Ectodermal cell (in vitro differentiated cells): ENCODE data around the gene ARIH1.

Experiments
- H3K27ac ChIP-seq: 2 replicates; pipeline ENCODE4 v1.7.0; 2013; ENCODE audit warnings: mild to moderate bottlenecking, low read depth, low read length; ENCODE audit not compliant: insufficient read depth, poor library complexity, severe bottlenecking
- H3K27me3 ChIP-seq: 2 replicates; pipeline ENCODE4 v1.7.0; 2013; ENCODE audit warnings: mild to moderate bottlenecking, low read length; ENCODE audit not compliant: insufficient read depth, control insufficient read depth, poor library complexity, severe bottlenecking
- H3K36me3 ChIP-seq: one replicate; pipeline ENCODE4 v1.7.0; 2013; ENCODE audit warnings: low read length; ENCODE audit not compliant: control insufficient read depth, insufficient read depth
- H3K4me1 ChIP-seq: one replicate; pipeline ENCODE4 v1.7.0; 2013; ENCODE audit warnings: low read length; ENCODE audit not compliant: control insufficient read depth, insufficient read depth
- H3K4me3 ChIP-seq: 2 replicates; pipeline ENCODE4 v1.7.0; 2013; ENCODE audit warnings: low read depth, low read length, control low read depth; ENCODE audit not compliant: insufficient read depth
- H3K9me3 ChIP-seq: 2 replicates; pipeline ENCODE4 v1.7.0; 2013; ENCODE audit warnings: mild to moderate bottlenecking, low read length, moderate library complexity; ENCODE audit not compliant: control insufficient read depth
- WGBS, 2 experiments: methylation state at CpG; one replicate each; pipeline ENCODE4 v1.1.7; 2013; ENCODE audit warnings: missing lambda C conversion rate in 2 of 2; 5-methylcytosine and 5-hydroxymethylcytosine counted together

The ARIH1 gene

DNA sequence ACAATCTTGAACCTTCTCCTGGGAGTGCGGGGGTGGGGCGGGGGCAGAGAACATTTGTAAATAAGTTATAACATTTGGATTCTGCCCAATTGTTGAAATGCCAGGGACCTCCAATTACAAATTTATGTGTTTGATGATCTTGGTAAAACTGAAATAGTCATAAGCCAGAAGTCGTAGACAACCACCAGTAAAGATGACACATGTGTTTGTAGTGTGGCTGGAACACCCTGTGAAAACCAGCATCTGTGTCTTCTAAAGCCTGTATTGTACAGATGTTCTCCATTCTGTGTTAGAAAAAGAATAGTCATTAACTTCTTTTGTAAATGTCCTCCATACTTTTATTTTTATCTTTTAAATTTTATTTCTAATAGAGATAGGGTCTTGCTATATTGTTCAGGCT, 61.8 kb downstream of the ARIH1 start:
- H3K9me3 ChIP-seq: no peaks in the 10 kb centered on the region
- 97% methylated on average over 3 of the region's 3 CpGs for WGBS, 2 experiments
- H3K4me3 ChIP-seq: no peak overlapping the region
- no peaks in the 10 kb centered on the region for H3K27me3 ChIP-seq
- no peaks in the 10 kb centered on the region for H3K4me1 ChIP-seq
- no peak overlapping the region for H3K27ac ChIP-seq
- H3K36me3 ChIP-seq: no peaks in the 10 kb centered on the region

DNA sequence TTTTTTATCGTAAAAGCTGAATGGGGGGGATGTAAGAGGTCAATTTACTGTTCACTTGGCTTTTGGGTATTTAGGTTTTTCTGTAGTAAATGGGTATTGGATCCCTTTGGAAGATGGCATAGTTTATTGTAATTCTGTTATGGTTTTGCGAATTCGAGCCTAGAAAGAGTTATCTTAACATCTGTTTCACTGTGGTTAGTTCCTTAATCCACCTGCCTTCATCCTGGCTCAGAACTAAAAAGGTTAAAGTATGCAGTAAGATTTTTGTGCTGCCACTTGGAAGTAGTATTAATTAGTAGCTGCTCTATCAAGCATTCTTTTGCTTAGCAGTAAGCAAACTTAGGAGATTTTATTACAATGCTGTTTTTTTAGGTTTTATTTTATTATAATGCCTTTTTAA, 62.4 kb downstream of the ARIH1 start:
- no peaks in the 10 kb centered on the region for H3K36me3 ChIP-seq
- H3K27me3 ChIP-seq: no peaks in the 10 kb centered on the region
- H3K4me3 ChIP-seq: no peak overlapping the region
- 94 to 96% methylated on average over 3 of the region's 3 CpGs for WGBS, 2 experiments
- H3K4me1 ChIP-seq: no peaks in the 10 kb centered on the region
- H3K27ac ChIP-seq: no peak overlapping the region
- H3K9me3 ChIP-seq: no peaks in the 10 kb centered on the region

DNA sequence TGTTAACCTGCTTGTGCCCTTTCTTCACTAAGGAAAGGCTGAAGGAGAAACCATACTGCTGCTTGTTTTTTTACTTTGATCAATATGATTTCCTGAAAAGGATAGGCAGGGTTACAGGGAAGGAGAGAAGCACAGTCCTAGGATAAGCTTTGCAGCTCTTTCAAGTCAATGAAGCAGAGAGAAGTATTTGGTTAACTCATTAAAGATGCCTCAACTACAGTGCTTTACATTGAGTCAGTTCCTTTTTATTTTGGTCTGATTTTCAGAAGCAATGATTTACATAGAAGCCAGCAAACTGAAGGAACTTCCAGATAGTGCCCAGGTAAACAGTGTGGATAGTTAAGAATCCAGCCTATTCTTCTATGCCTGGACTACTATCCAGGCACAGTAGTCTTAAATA, 64.8 kb downstream of the ARIH1 start:
- Histone ChIP-seq H3K27me3 (no peaks in the 10 kb centered on the region), H3K9me3 (no peaks in the 10 kb centered on the region), H3K27ac (no peak overlapping the region), H3K4me3 (no peak overlapping the region), H3K4me1 (no peaks in the 10 kb centered on the region), H3K36me3 (no peaks in the 10 kb centered on the region)

DNA sequence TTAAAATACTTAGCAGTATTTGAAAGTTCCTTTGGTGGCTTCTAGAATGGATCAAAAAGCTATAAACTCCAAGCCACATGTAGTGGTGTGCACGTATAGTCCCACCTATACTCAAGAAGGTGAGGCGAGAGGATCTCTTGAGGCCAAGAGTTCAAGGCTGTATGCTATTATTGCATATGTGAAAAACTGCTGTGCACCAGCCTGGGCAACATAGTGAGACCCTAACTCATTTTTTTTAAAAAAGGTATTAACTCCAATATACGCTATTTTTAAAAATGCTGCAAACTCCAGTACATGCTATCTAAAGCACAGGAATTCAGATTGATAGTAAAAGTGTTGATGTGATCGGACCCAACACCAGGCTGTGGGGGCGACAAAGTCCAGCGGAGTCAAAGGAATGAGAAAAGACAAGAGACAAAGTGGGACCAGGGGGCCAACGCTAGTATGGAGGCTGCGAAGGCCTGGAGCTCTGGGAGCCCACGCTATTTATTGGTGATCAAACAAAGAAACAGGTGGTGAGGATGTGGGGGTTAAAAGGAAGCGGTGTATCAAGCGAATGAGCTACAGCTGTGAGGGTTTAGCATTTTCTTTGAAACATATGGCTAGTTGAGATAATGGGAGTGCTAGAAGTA, 66.6 kb downstream of the ARIH1 start:
- Histone ChIP-seq H3K9me3 (no peaks in the 10 kb centered on the region), H3K27ac (no peak overlapping the region), H3K4me1 (no peaks in the 10 kb centered on the region), H3K36me3 (no peaks in the 10 kb centered on the region), H3K4me3 (no peak overlapping the region), H3K27me3 (no peaks in the 10 kb centered on the region)
- 94 to 98% methylated on average over 11 of the region's 11 CpGs for WGBS, 2 experiments

DNA sequence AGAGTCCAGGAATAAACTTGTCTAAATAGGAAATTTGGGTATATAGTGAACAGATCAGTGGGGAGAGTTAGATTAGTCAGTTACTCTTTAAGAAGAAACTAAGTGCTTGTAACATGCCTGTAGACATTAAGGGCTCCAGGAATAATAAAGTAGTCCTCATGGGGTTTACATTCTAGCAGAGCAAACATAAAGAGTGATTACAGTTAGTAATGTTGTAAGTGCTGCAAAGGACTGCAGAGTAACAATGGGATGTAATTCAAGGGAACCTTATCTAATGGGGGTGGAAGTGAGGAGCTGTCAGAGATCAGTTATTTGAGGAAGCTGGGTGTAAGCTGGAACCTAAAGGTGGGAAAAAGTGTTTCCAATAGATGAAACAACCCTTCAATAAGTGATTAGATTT, 67.5 kb downstream of the ARIH1 start:
- Histone ChIP-seq H3K27ac (no peak overlapping the region), H3K36me3 (no peaks in the 10 kb centered on the region), H3K9me3 (no peaks in the 10 kb centered on the region), H3K4me1 (no peaks in the 10 kb centered on the region), H3K4me3 (no peak overlapping the region), H3K27me3 (no peaks in the 10 kb centered on the region)

DNA sequence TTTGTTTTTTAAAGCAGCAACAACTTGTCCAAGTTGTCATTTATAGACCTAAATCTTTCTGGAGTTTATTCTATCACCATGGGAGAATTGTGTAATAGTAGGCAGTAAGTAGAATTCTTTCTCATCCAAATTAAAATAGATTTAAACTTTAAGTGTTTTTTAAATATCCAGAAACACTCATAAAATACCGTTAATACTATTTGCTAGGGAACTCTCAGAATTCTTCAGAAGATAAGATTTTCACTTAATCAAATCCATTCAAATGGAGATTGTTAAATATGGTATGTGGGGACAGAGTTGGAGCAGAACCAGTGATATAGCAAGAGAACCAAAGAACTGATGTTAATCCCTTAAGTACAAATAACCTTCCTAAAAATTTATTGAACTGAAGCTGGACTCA, 71.0 kb downstream of the ARIH1 start:
- no peaks in the 10 kb centered on the region for H3K27me3 ChIP-seq
- H3K27ac ChIP-seq: no peak overlapping the region
- no peaks in the 10 kb centered on the region for H3K4me1 ChIP-seq
- H3K9me3 ChIP-seq: no peaks in the 10 kb centered on the region
- H3K36me3 ChIP-seq: no peaks in the 10 kb centered on the region
- no CpG with 5 or more reads among the region's 1 CpG for WGBS, 2 experiments
- no peak overlapping the region for H3K4me3 ChIP-seq

DNA sequence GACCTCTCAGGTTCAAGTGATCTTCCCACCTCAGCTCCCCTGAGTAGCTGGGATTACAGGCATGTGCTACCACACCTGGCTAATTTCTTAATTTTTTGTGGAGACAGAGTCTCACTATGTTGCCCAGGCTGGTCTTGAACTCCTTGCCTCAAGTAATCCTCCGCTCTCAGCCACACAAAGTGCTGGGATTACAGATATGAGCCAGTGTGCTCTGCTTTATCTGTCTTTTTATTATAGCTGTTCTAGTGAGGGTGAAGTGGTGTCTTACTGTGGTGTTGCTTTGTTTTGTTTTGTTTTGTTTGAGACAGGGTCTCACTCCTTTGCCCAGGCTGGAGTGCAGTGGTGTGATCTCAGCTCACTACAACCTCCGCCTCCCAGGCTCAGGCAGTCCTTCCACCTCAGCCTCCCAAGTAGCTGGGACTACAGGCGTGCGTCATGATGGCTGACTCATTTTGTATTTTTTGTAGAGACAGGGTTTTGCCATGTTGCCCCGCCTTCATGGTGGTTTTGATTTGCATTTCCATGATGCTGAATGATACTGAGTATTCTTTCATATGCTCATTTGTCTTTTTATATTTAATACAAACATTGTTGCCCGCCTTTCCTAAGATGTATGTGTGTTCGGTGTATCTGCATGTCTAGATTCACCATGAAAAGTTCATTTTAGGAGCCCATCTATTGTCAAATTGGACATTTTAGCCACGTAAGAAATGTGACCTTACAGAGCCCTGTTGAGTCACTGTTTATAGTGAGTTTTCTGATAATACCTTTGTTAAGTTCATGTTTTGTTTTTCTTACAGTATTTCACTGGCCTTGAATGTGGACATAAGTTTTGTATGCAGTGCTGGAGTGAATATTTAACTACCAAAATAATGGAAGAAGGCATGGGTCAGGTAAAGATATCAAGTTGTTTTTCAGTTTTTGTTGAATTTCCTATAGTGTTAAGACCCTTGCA, 80.6 kb downstream of the ARIH1 start:
- Histone ChIP-seq H3K9me3 (no peaks in the 10 kb centered on the region), H3K36me3 (peaks cover 9% of the 10 kb centered on the region), H3K4me3 (no peak overlapping the region), H3K27ac (no peak overlapping the region), H3K4me1 (no peaks in the 10 kb centered on the region), H3K27me3 (no peaks in the 10 kb centered on the region)
- 96% methylated on average over 8 of the region's 8 CpGs for WGBS, 2 experiments

DNA sequence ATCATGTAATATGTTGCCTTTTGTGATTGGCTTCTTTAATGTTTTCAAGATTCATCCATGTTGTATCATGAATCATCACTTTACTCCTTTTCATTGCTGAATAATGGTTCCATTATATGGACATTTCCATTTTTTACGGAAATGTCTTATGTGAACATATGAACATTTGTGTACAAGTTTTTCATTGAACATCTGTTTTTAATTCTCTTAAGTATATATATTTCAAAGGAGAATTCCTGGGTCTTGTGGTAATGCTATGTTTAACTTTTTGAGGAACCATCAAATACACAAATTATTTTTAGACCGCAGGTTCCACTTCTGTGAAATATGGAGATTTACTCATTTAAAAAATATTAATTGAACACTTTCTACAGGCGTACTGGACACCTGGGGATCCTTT, 85.7 kb downstream of the ARIH1 start:
- WGBS, 2 experiments: no CpG with 5 or more reads among the region's 3 CpGs

DNA sequence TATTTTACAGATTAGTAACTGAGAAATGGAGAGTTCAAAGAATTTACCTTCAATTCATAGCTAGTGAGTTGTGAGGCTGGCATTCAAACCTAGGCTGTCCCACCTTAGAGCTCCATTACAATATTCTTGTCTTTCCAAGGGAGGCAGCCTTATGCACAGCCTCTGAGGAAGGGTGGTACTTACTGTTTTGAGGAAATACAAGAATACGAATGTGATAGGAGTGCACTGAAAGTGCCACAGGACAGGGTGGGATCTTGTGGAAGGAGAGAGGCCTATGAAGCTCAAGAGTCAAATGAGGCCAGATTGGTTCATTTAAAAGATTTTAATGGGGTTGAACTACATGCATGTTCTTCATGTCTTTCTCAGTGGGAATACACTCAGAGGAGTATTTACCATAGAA, 86.3 kb downstream of the ARIH1 start:
- WGBS, 2 experiments: 89 to 97% methylated on average over 1 of the region's 1 CpG
- peaks cover 9% of the 10 kb centered on the region for H3K36me3 ChIP-seq

More for the DNA sequence above, 85.7 kb downstream of the ARIH1 start:
- H3K36me3 ChIP-seq: peaks cover 9% of the 10 kb centered on the region
- no peaks in the 10 kb centered on the region for H3K4me1 ChIP-seq
- H3K4me3 ChIP-seq: no peak overlapping the region
- no peak overlapping the region for H3K27ac ChIP-seq
- H3K9me3 ChIP-seq: no peaks in the 10 kb centered on the region
- H3K27me3 ChIP-seq: no peaks in the 10 kb centered on the region

DNA sequence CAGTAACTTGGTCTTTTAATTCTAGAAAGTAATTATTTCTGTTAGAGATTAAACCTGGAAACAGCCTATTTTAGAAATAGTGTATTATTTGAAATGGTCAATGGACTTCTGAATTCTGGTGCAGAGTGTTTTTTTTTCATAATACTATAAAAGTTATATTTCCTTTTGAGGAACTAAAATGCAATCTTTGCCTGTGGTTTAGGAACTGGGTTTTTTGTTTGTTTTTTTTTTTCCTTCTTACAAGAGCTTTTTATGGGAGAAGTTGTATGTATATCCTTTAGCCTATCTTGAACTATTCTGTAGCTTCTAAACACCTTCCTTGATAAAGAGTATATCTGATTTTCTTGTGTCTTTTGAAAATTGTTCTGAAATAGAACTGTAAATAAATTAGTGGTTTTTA, 88.3 kb downstream of the ARIH1 start:
- Histone ChIP-seq H3K4me1 (no peaks in the 10 kb centered on the region), H3K27me3 (no peaks in the 10 kb centered on the region), H3K36me3 (peaks cover 8% of the 10 kb centered on the region), H3K4me3 (no peak overlapping the region), H3K27ac (no peak overlapping the region), H3K9me3 (no peaks in the 10 kb centered on the region)

More for the DNA sequence above, 86.3 kb downstream of the ARIH1 start:
- Histone ChIP-seq H3K4me3 (no peak overlapping the region), H3K4me1 (no peaks in the 10 kb centered on the region), H3K9me3 (no peaks in the 10 kb centered on the region), H3K27me3 (no peaks in the 10 kb centered on the region), H3K27ac (no peak overlapping the region)
